ENCODE data around the gene KDELR3.

KDELR3 gene

GRCh38 chr22:38467904-38468442 is at the start of gene KDELR3:
Gene KDELR3 (plus strand): TSS chr22:38468096. CDS start chr22:38468234, 138 bp downstream.
- DNase-seq (ENCODE audit: low read depth): no peak

GRCh38 chr22:38418589-38418988 is 49.3 kb upstream of the KDELR3 start:
- no peak for DNase-seq (ENCODE audit: low read depth)

- no peak for DNase-seq (ENCODE audit: low read depth)
These were observed 48.6 kb upstream of the KDELR3 start for GRCh38 chr22:38419121-38419857.

GRCh38 chr22:38419858-38420160 is 48.1 kb upstream of the KDELR3 start:
- no peak for DNase-seq (ENCODE audit: low read depth)

- DNase-seq (ENCODE audit: low read depth): no peak
These were observed 47.2 kb upstream of the KDELR3 start for GRCh38 chr22:38420734-38421133.

GRCh38 chr22:38422611-38423511 is 45.0 kb upstream of the KDELR3 start:
- DNase-seq (ENCODE audit: low read depth): no peak

GRCh38 chr22:38423512-38424503 is 44.1 kb upstream of the KDELR3 start:
- DNase-seq (ENCODE audit: low read depth): no peak

GRCh38 chr22:38424525-38425080 is 43.3 kb upstream of the KDELR3 start:
- no peak for DNase-seq (ENCODE audit: low read depth)

- DNase-seq (ENCODE audit: low read depth): no peak
These were observed 41.3 kb upstream of the KDELR3 start for GRCh38 chr22:38426628-38427027.

GRCh38 chr22:38427465-38427864 is 40.4 kb upstream of the KDELR3 start:
- DNase-seq (ENCODE audit: low read depth): no peak

- no peak for DNase-seq (ENCODE audit: low read depth)
These were observed 40.0 kb upstream of the KDELR3 start for GRCh38 chr22:38427940-38428339.

GRCh38 chr22:38428714-38429113 is 39.2 kb upstream of the KDELR3 start:
- DNase-seq (ENCODE audit: low read depth): no peak

GRCh38 chr22:38429499-38430068 is 38.3 kb upstream of the KDELR3 start:
- no peak for DNase-seq (ENCODE audit: low read depth)

GRCh38 chr22:38431266-38432010 is 36.5 kb upstream of the KDELR3 start:
- DNase-seq (ENCODE audit: low read depth): no peak

GRCh38 chr22:38432264-38432663 is 35.6 kb upstream of the KDELR3 start:
- DNase-seq (ENCODE audit: low read depth): peak; percentile 3

- DNase-seq (ENCODE audit: low read depth): no peak
These were observed 34.0 kb upstream of the KDELR3 start for GRCh38 chr22:38433871-38434270.

- no peak for DNase-seq (ENCODE audit: low read depth)
These were observed 32.9 kb upstream of the KDELR3 start for GRCh38 chr22:38435010-38435409.

- no peak for DNase-seq (ENCODE audit: low read depth)
These were observed 31.9 kb upstream of the KDELR3 start for GRCh38 chr22:38435965-38436364.

- no peak for DNase-seq (ENCODE audit: low read depth)
These were observed 31.1 kb upstream of the KDELR3 start for GRCh38 chr22:38436629-38437395.

- DNase-seq (ENCODE audit: low read depth): no peak
These were observed 30.5 kb upstream of the KDELR3 start for GRCh38 chr22:38437416-38437815.

All from GM04503 (cell line).